Stimulated activated naive CD8-positive, alpha-beta T cell treated with anti-CD3 and anti-CD28 coated beads, Interleukin-15, amount 100 ng/mL, for 72 hours (primary cell): ENCODE measurements around the gene CCDC82.
"Not testable (repeated sequence)": the region's sequence is repeated elsewhere in the genome, so short reads cannot be mapped to it uniquely, and the experiment has no call there.

Experiments
- ATAC-seq: fragments of 150-1000 bp; cut with Tn5 transposase; 2 replicates; pipeline ENCODE4 v1.10.0; 2021; ENCODE audit warnings: mild to moderate bottlenecking, moderate library complexity
- DNase-seq, 2 donors: peaks; one replicate each; pipeline ENCODE4 v3.0.0; 2021 to 2022
- H3K27ac Mint-ChIP-seq, 2 donors: one replicate each; pipeline ENCODE4 v1.8.0; 2022; ENCODE audit warnings: mild to moderate bottlenecking in 2 of 2, mixed read lengths in 2 of 2, moderate library complexity in 2 of 2
- H3K27me3 Mint-ChIP-seq: one replicate; pipeline ENCODE4 v1.8.0; 2022; ENCODE audit warnings: mixed read lengths
- H3K4me1 Mint-ChIP-seq: one replicate; pipeline ENCODE4 v1.8.0; 2022; ENCODE audit warnings: mild to moderate bottlenecking, mixed read lengths
- H3K4me3 Mint-ChIP-seq, 2 donors: one replicate each; pipeline ENCODE4 v1.8.0; 2022; ENCODE audit warnings: mild to moderate bottlenecking in 2 of 2, mixed read lengths in 2 of 2, moderate library complexity in 1 of 2
- H3K9me3 Mint-ChIP-seq, 2 donors: one replicate each; pipeline ENCODE4 v1.8.0; 2022; ENCODE audit warnings: mixed read lengths in 2 of 2

CCDC82 gene

DNA sequence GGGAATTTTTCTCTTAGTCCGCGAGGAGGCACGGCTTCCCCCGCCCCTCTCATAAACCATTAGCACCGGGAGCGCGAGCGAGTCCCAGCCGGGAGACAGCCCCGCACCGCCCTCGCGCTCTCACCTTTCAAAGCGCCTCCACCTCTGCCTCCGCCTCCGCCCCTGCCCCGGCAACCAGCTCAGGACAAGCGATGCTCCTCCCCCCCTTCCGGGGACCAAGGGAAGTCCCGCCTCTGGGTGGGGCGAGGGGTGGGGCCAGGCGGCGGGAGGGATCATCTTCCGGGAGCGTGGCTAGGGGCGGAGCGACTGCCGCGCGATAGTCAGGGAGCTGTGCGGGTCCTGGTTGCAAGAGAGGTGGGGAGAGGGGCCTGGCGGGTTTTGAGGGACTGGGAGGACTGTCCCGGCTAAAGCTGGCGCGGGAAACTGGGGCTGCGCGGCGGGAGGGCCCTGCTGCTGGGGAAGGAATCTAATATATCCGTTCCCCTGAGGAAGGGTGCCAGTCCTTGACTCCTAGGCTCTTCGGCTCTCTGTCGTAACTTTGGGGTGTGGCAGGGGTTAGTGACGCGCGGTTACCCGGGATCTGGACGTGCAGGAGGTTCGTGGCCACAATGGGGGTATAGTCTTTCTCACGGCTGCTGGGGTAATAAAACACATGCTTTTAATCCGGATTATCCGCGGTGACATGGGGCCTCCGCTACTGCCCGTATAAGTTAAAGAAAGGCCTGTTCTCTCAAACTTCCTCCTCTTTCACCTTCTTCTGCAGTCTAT lies at the start of gene CCDC82, which contains the start of gene JRKL:
TSS of gene CCDC82 (minus strand) at position 193 of the 768 bp plus-strand sequence. CDS start 5,165 bp downstream, outside the sequence.
TSS of gene JRKL (plus strand) at position 294 of the 768 bp plus-strand sequence. CDS start 637 bp downstream, outside the sequence.
- peak within 1 kb of the TSS; percentile 89 to 93 for H3K27ac Mint-ChIP-seq
- H3K9me3 Mint-ChIP-seq = no peaks in the 10 kb centered on the region
- no peaks in the 10 kb centered on the region for H3K27me3 Mint-ChIP-seq
- H3K4me3 Mint-ChIP-seq = peak within 1 kb of the TSS; percentile 88 to 93
- ATAC-seq (peak; percentile 97), DNase-seq (peak; percentile 98)
- peaks cover 48% of the 10 kb centered on the region for H3K4me1 Mint-ChIP-seq

DNA sequence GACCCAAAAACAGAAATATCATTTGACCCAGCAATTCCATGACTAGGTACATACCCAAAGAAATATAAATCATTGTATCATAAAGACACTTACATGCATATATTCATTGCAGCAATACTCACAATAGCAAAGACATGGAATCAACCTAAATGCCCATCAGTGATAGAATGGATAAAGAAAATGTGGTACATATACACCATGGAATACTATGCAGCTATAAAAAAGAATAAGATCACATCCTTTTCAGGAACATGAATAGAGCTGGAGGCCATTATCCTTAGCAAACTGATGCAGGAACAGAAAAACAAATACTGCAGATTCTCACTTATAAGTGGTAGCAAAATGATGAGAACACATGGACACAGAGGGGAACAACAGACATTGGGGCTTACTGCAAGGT lies 42.9 kb upstream of the CCDC82 start:
- not testable (repeated sequence) for H3K4me1 Mint-ChIP-seq, H3K9me3 Mint-ChIP-seq, ATAC-seq, H3K4me3 Mint-ChIP-seq, DNase-seq, H3K27ac Mint-ChIP-seq
- H3K27me3 Mint-ChIP-seq = peaks cover 65% of the 10 kb centered on the region

DNA sequence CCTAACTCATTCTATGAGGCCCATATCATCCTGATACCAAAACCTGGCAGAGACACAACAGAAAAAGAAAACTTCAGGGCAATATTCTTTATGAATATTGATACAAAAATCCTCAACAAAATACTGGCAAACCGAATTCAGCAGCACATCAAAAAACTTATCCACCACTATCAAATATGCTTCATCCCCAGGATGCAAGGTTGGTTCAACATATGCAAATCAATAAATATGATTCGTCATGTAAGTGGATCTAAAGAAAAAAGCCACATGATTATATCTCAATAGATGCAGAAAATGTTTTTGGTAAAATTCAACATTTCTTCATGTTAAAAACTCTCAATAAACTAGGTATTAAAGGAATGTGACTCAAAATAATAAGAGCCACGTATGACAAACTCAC lies 41.0 kb upstream of the CCDC82 start:
- Mint-ChIP-seq H3K9me3 (no peaks in the 10 kb centered on the region), H3K4me3 (no peak overlapping the region), H3K27me3 (peaks cover 47% of the 10 kb centered on the region), H3K27ac (no peak overlapping the region), H3K4me1 (no peaks in the 10 kb centered on the region)
- ATAC-seq (no peak), DNase-seq (no peak)

DNA sequence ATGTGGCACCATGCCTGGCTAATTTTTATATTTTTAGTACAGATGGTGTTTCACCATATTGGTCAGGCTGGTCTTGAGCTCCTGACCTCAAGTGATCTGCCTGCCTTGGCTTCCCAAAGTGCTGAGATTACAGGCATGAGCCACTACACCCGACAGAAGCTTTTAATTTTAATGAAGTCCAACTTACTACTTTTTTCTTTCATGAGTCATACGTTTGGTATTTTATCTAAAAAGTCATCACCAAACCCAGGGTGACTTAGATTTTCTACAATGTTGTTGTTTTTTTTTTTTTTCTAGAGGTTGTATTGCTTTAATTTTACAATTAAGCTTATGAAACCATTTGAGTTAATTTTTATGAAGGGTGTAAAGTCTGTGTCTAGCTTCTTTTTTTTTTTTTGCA lies 35.0 kb upstream of the CCDC82 start:
- ATAC-seq (no peak), DNase-seq (no peak)
- no peak overlapping the region for H3K27ac Mint-ChIP-seq
- no peaks in the 10 kb centered on the region for H3K9me3 Mint-ChIP-seq
- no peak overlapping the region for H3K4me3 Mint-ChIP-seq
- H3K27me3 Mint-ChIP-seq = peaks cover 22% of the 10 kb centered on the region
- peaks cover 5% of the 10 kb centered on the region for H3K4me1 Mint-ChIP-seq

- Mint-ChIP-seq H3K4me3 (no peak overlapping the region), H3K9me3 (peaks cover 0 to 6% of the 10 kb centered on the region in 2 donors), H3K4me1 (no peaks in the 10 kb centered on the region), H3K27ac (no peak overlapping the region), H3K27me3 (peaks cover 27% of the 10 kb centered on the region)
- ATAC-seq (no peak), DNase-seq (no peak)
These were observed 23.7 kb upstream of the CCDC82 start for GRCh38 chr11:96413408-96413807.

DNA sequence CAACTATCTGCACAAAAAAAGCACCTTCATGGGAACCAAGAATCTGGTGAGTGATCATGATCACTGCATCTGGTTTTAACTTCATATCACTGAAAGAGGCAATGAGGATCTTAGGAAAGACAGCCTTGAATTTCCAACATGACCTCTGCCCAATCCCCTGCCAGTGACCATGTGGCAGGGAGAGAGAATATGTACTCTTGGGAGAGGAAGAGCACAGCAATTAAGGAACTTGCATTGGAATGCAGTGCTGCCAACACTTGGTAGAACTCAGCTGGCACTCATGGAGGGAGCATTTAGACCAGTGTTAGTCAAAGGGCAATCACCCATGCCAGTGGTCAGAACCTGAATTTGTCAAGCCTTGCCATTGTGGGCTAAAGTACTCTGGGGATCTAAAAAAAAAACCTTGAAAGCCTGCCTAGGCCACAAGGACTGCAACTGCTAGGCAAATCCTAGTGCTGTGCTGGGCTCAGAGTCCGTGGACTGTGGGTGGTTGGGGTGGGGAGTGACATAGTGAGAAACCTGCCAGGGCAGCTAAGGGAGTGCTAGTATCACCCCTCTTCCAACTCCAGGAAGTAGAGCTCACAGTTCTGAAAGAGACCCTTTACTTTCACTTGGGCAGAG lies 23.2 kb upstream of the CCDC82 start:
- DNase-seq (no peak), ATAC-seq (no peak)
- no peak overlapping the region for H3K27ac Mint-ChIP-seq
- H3K4me3 Mint-ChIP-seq = no peak overlapping the region
- H3K4me1 Mint-ChIP-seq = no peaks in the 10 kb centered on the region
- peaks cover 0 to 6% of the 10 kb centered on the region in 2 donors for H3K9me3 Mint-ChIP-seq
- H3K27me3 Mint-ChIP-seq = peaks cover 21% of the 10 kb centered on the region

DNA sequence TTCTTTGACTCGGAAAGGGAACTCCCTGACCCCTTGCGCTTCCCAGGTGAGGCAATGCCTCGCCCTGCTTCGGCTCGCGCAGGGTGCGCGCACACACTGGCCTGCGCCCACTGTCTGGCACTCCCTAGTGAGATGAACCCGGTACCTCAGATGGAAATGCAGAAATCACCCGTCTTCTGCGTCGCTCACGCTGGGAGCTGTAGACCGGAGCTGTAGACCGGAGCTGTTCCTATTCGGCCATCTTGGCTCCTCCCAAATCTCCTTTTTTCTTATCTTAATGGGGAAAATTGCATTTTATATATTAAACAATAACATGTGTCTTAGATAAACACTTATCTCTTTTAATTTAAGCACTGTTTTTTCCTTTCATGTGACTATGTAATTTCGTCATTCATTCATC lies 21.7 kb upstream of the CCDC82 start:
- not testable (repeated sequence) for ATAC-seq, H3K27ac Mint-ChIP-seq, H3K4me1 Mint-ChIP-seq, DNase-seq, H3K9me3 Mint-ChIP-seq
- peak overlapping the region in 1 of 2 donors; percentile 55 for H3K4me3 Mint-ChIP-seq
- peaks cover 18% of the 10 kb centered on the region for H3K27me3 Mint-ChIP-seq

DNA sequence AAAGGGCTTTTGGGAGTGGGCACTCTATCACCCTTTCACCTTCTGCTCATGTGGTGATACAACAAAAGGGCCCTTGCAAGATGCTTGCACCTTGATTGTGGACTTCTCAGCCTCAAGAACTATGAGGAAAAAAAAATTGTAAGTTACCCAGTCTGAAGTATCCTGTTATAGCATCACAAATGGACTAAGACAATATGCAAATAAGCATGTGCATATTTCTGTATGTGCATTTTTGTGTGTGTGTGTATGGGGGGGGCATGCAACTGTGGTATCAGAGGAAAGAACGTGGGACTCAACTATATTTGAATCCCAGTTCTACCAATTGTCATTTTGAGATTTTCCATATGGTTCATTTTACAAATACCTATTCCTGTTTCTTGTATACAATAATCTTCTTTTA lies 11.0 kb upstream of the CCDC82 start:
- Mint-ChIP-seq H3K27ac (no peak overlapping the region), H3K4me1 (no peaks in the 10 kb centered on the region)

GRCh38 chr11:96397863-96398262 lies 8.2 kb upstream of the CCDC82 start:
- Mint-ChIP-seq H3K27ac (no peak overlapping the region), H3K4me1 (peaks cover 7% of the 10 kb centered on the region), H3K4me3 (no peak overlapping the region), H3K27me3 (no peaks in the 10 kb centered on the region), H3K9me3 (no peaks in the 10 kb centered on the region)
- ATAC-seq = no peak
- DNase-seq = no peak

More for the DNA sequence above, 11.0 kb upstream of the CCDC82 start:
- no peak for DNase-seq
- ATAC-seq = no peak
- Mint-ChIP-seq H3K4me3 (no peak overlapping the region), H3K27me3 (no peaks in the 10 kb centered on the region), H3K9me3 (no peaks in the 10 kb centered on the region)

DNA sequence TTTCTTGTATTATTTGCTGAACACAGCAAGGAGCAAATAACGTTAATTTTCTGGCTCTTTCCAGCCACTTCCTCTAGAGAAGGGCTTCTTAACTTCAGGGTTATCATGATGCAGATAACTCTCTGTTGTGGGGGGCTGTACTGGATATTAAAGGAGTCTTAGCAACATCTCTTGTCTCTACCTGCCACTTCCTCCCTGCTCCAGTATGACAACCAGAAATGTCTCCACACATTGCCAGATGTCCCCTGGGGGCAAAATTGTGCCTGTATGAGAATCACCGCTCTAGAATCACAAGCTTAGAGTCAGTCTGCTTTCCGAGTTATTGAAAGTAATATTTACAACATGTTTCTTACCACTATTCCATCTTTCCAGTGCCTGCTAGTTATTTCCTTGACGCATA lies 6.9 kb upstream of the CCDC82 start:
- DNase-seq (no peak), ATAC-seq (no peak)
- Mint-ChIP-seq H3K4me3 (no peak overlapping the region), H3K27me3 (no peaks in the 10 kb centered on the region), H3K9me3 (no peaks in the 10 kb centered on the region), H3K4me1 (peaks cover 15% of the 10 kb centered on the region), H3K27ac (no peak overlapping the region)

GRCh38 chr11:96394773-96395172 lies 5.1 kb upstream of the CCDC82 start:
- Mint-ChIP-seq H3K4me3 (no peak overlapping the region), H3K9me3 (no peaks in the 10 kb centered on the region), H3K27me3 (no peaks in the 10 kb centered on the region), H3K27ac (no peak overlapping the region), H3K4me1 (peaks cover 31% of the 10 kb centered on the region)
- DNase-seq = no peak
- ATAC-seq = no peak

DNA sequence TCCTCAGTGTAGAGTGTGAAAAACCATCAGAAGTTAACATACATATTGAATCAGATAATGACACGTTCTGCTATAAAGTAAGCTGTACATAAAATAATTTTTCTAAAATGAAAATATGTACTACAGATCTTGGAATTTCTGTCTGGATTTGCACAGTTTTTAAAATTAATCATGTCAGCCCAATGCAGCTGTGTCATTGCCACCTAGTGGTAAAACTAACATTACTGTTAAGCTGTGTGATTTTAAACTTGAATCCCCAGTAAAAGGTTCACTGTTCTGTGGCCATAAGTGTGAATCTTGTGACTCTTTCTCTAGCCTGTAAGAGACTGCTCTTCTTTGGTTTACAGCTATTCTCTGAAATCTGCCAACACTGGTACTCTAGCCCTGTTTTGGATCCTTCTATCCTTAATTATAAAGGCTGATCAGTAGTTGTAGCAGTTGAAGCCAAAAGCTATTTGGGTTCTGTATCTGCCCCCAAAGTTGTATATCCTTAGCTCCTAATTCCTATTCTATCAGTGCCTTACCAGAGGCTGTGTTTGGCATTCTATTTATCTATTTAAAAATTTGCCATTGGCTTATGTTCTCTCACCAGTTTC lies 4.1 kb upstream of the CCDC82 start:
- peak overlapping the region in 1 of 2 donors; percentile 30 for H3K27ac Mint-ChIP-seq
- H3K4me3 Mint-ChIP-seq = no peak overlapping the region
- H3K9me3 Mint-ChIP-seq = no peaks in the 10 kb centered on the region
- H3K4me1 Mint-ChIP-seq = peaks cover 31% of the 10 kb centered on the region
- ATAC-seq (no peak), DNase-seq (no peak)
- no peaks in the 10 kb centered on the region for H3K27me3 Mint-ChIP-seq

DNA sequence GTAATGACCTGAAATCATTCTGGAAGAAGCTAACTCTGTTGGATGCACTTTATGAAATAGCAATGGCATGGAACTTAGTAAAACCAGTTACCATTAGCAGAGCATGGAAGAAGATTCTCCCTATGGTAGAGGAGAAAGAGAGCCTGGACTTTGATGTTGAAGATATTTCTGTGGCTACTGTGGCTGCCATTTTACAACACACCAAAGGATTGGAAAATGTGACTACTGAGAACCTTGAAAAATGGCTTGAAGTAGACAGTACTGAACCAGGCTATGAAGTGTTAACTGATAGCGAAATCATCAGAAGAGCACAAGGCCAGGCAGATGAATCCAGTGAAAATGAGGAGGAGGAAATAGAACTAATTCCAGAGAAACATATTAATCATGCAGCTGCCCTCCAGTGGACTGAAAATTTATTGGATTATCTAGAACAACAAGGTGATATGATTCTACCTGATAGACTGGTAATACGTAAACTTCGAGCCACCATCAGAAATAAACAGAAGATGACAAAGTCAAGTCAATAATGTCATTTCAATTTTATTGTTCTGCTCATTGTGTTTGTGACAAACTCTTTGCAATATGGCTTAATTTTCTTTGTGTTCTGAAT lies 2.1 kb upstream of the CCDC82 start:
- Mint-ChIP-seq H3K4me3 (peak overlapping the region; percentile 45 to 88), H3K27me3 (no peaks in the 10 kb centered on the region), H3K4me1 (peaks cover 46% of the 10 kb centered on the region), H3K27ac (no peak overlapping the region), H3K9me3 (no peaks in the 10 kb centered on the region)
- DNase-seq (no peak), ATAC-seq (no peak)

DNA sequence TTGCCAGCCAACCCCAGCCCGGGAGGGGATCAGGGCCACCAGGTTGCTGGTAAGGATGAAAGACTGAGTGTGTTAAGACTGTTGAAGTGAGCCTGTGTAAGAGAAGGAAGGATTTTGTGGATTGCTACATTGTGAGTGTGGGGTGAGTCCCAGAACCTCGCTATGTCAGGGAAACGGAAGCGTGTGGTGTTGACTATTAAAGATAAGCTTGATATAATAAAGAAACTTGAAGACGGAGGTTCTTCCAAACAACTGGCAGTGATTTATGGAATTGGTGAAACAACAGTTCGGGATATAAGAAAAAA lies 728 bp upstream of the CCDC82 start:
- H3K27me3 Mint-ChIP-seq = no peaks in the 10 kb centered on the region
- peak; percentile 2 for ATAC-seq
- peaks cover 47% of the 10 kb centered on the region for H3K4me1 Mint-ChIP-seq
- H3K27ac Mint-ChIP-seq = peak overlapping the region; percentile 89 to 93
- H3K4me3 Mint-ChIP-seq = peak overlapping the region; percentile 88 to 93
- H3K9me3 Mint-ChIP-seq = no peaks in the 10 kb centered on the region
- DNase-seq = no peak

- H3K9me3 Mint-ChIP-seq = no peaks in the 10 kb centered on the region
- DNase-seq (no peak), ATAC-seq (peak; percentile 74)
- H3K4me1 Mint-ChIP-seq = peaks cover 50% of the 10 kb centered on the region
- H3K4me3 Mint-ChIP-seq = peak overlapping the region; percentile 88 to 93
- H3K27ac Mint-ChIP-seq = peak overlapping the region; percentile 89 to 93
- no peaks in the 10 kb centered on the region for H3K27me3 Mint-ChIP-seq
These were observed 607 bp downstream of the CCDC82 start for GRCh38 chr11:96388891-96389719.
